HG03280 (cell line): ENCODE measurements around the gene VPS25.
"Not testable (repeated sequence)": the region's sequence is repeated elsewhere in the genome, so short reads cannot be mapped to it uniquely, and the experiment has no call there.

Experiments used
- ATAC-seq: cut with Tn5 transposase; IDR thresholded peaks from one replicate; pipeline ENCODE4 v1.9.1; 2021; ENCODE audit warnings: mild to moderate bottlenecking, moderate library complexity; ENCODE audit not compliant: unreplicated experiment

The VPS25 gene

GRCh38 chr17:42767512-42767911 is 5.7 kb upstream of the VPS25 start:
- no peak for ATAC-seq

GRCh38 chr17:42768006-42768405 is 5.2 kb upstream of the VPS25 start:
- ATAC-seq, result not testable (repeated sequence)

- not testable (repeated sequence) for ATAC-seq
Measured at GRCh38 chr17:42769964-42770363, 3.3 kb upstream of the VPS25 start.

- ATAC-seq, result no peak
Measured at GRCh38 chr17:42772945-42773289, 332 bp upstream of the VPS25 start.

GRCh38 chr17:42774066-42774745 is 957 bp downstream of the VPS25 start:
- no peak for ATAC-seq

- no peak for ATAC-seq
Measured at GRCh38 chr17:42775534-42776098, 2.4 kb downstream of the VPS25 start.

- no peak for ATAC-seq
Measured at GRCh38 chr17:42778570-42778969, 5.3 kb downstream of the VPS25 start.

GRCh38 chr17:42779304-42779935 is 6.2 kb downstream of the VPS25 start:
- no peak for ATAC-seq

GRCh38 chr17:42779936-42780850 is 6.9 kb downstream of the VPS25 start, which contains the start of gene WNK4:
WNK4 (plus strand) TSS chr17:42780610; CDS start chr17:42780699, 89 bp downstream.
- no peak for ATAC-seq

- ATAC-seq, result no peak
Measured at GRCh38 chr17:42780851-42781638, 7.8 kb downstream of the VPS25 start.

- ATAC-seq, result no peak
Measured at GRCh38 chr17:42781639-42782165, 8.5 kb downstream of the VPS25 start.

GRCh38 chr17:42782166-42783061 is 9.2 kb downstream of the VPS25 start:
- no peak for ATAC-seq

GRCh38 chr17:42783062-42783790 is 10.0 kb downstream of the VPS25 start:
- ATAC-seq, result no peak

- ATAC-seq, result no peak
Measured at GRCh38 chr17:42783791-42784138, 10.5 kb downstream of the VPS25 start.

GRCh38 chr17:42784409-42784808 is 11.2 kb downstream of the VPS25 start:
- no peak for ATAC-seq

- ATAC-seq, result no peak
Measured at GRCh38 chr17:42784811-42785592, 11.8 kb downstream of the VPS25 start.

- ATAC-seq, result no peak
Measured at GRCh38 chr17:42787266-42787665, 14.0 kb downstream of the VPS25 start.

GRCh38 chr17:42791948-42792347 is 18.7 kb downstream of the VPS25 start:
- ATAC-seq, result no peak
